RCC 7860 (cell line): ENCODE measurements around the gene SNX10.

Experiments used
- DNase-seq: peaks from one replicate; pipeline ENCODE4 v3.0.0-alpha.2; 2015; ENCODE audit warnings: low spot score
- FAIRE-seq: peaks from 2 replicates; lab custom pipeline; 2012; peaks lifted over from hg19 to GRCh38; lab: Jason Lieb, UNC

The SNX10 gene

DNA sequence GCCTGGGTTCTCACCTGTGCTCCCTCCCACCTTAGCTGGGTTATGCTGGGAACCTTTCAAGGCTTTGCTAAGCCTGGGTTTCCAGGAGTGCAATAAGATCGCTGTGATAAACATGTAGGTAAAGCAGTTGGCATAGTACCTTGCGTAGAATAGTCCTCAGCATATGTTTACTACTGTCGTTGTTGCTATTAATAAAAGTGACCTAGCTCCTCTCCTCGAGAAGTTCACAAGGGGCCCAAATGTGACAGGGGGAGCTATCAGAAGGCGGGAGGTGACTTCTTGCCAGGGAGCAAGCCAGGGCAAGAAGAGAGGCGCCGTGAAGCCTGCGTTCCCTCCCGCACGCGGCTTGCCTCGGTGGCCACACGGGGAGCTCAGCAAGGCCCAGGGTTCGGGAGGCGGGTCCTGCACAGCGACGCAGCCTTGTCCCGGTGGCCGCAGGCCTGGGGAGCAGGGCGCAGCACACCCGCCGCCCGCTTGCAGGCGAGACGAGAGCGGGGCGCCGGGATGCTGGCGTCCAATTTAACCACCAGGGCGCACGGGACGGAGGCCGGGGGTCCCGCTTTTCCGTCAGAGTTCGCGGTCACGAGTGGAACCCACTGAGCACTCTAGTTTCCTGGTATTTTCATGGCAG is 106.2 kb downstream of the SNX10 start:
- peak; percentile 54 for DNase-seq
- FAIRE-seq: no peak

DNA sequence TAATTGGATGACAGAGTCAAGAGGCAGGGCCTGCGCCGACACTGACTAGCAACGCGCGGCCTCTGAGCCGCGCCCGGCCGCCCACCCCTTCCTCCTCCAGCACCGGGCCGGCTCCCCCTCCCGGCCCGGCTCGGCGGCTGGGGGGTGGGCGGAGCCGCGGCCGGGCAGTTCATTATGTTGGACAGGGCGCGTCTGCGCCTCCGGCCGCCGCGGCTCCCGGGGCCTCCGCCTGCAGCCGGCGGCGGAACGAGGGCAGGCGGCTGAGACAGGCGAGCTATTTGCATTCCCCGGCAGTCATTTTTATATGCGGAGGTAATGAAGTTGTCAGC is 106.7 kb downstream of the SNX10 start:
- FAIRE-seq: no peak
- DNase-seq: peak; percentile 72

DNA sequence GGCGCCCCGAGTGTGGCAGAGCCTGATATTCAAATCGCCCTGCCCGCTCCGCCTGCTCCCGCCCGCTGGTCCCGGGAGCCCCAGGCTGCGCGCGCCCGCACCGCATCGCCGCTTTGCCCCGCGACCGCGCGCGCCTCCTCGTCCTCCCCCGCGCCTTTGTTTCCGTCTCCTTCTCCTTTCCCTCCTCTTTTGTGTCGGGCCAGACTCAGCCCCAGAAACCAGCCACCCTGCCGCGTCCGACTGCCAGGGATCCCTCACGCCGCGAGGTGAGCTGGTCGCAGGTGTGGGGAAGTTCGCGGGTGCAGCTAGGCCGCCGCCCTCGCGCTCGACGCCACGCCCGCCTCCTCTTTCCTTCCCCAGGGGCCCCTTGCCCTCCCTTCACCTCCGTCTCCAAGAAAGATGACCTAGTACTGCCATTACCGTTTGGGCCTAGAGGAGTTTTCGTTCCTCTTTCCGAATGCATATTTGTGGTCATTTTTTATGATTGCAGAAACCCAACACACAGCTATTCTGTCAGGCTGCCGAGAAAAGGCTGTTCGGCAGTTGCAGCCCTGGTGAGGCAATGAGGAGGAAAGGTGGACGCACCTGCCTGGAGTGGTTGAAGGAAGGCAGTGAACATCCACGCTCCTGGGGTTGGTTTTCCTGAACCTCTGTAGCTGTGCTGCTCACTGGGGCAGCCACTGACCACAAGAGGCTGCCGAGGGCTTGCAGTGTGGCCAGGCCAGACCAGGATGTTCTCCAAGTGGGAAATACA is 107.3 kb downstream of the SNX10 start:
- DNase-seq (peak; percentile 60), FAIRE-seq (no peak)

DNA sequence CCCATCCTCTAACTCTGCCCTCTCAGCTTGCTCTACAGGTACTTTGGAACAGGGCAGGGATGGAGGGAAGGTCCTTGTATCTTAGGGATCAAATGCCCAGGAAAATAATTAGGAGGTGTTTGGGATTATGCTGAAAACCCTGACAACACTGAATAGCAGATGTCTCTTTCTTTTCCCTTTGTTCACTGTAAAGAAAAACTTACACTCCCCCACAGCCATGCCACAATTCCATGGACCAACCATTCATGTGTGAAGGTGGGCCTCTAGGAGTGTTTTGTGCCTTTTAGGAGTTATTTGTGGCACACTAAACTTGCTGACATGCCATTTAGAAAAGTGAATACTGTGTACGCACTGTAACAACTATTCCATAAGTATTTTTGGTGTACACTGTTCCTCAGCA is 108.1 kb downstream of the SNX10 start:
- no peak for FAIRE-seq
- DNase-seq: no peak

DNA sequence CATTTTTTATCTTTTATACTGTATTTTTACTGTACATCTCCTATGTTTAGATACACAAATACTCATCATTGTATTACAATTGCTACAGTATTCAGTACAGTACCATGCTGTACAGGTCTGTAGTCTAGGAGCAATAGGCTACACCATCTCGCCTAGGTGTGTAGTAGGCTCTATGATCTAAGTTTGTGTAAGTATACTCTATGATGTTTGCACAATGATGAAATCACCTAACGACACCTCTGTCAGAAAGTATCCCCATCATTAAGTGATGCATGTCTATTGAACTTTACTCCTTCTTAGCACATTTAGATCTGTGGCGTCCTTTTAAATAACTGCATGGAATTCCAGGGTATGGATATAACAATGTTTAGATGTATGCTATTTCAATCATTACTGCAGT is 112.0 kb downstream of the SNX10 start:
- FAIRE-seq (no peak), DNase-seq (no peak)

DNA sequence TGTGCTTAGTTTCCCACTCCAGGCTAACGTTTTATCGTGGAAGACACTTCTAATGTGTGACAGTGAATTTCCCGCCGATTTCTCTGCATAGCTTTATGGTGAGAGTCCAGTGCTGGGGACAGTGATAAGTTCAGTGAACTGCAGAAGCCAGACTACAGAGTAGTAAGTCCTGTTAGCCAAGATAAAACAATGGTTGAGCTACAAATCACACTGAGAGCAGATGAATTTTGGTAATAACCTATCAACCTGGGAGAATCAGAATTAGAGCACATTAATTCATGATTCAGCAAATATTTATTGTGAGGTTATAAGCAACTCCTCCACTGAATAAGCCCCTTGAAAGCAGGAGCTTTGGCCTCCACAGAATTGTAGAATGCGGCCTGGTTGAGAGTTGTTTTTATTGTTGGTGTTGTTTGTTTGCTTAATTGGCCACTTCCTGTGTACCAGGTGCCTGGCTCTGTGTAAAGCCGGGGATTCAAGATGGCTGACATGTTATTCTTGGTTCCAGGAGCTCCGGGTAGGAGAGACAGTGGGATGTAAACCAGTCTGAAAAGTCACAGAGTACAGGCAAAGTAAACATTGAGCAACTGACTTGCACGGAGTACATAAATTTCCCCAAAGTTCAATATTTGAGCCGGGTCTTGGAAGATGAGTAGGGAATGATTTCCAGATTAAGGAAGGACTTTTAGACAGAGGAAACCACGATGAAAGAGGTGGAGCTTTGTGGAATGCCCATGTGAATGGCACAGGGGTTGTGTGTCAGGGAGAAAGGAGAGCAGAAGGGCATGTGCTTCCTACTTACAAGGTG is 112.7 kb downstream of the SNX10 start:
- FAIRE-seq (no peak), DNase-seq (no peak)

DNA sequence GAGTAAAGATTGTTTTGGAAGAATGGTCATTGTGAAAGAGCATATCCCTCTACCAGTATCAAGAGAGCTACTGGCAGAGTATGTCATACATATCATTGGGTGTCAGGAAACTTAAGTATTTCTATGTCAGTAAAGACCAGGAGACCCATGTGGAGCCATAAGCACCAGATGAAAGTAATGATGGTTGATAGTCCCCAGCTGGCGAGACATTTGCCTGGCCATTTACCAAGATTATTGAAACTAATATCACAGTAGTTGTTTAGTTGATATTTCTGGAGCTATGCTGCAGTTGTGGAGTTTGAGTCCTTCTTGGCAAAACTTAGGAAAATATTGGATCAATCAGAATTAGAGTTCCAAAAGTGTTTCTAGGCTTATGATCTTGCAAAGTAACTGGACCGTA is 114.8 kb downstream of the SNX10 start:
- DNase-seq (no peak), FAIRE-seq (no peak)

DNA sequence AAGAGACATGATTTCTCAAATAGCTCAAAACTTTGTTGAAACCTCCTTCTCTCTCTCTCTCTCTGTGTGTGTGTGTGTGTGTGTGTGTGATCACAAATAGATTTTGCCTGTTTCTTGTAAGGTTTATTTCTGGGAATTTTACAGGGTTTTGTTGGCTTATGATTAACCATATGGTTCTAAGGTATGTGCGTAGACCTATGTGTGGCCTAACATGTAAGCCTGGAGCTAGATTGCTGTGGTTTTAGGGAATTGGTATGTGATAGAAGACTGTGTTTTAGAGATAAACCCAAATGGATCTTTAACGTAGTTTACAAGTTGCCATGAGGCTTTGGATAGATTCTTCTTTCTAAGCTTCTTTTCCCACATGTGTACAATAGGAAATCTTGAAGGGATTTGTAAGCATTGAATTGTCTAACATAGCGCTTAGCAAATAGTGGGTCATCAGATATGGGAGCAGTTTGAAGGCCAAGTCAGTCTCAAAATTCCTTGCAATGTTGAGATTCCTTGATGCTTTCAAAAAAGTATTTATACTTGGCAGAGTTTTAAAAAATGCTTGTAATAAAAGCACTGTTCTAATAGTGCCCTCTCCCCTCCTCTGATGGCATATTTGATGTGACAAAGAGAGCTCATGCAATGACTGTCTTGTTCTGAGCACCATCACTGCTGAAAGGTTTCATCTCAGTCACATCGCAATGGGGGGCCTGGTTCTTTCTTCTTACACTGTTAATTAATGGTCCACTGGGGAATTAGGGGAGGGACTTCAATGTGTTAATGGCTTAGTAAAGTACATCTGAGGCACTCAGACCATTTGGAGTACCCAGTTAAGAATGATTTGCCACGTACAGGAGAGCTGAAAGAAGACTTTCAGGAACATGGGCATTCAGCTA is 118.2 kb downstream of the SNX10 start:
- FAIRE-seq (no peak), DNase-seq (peak; percentile 42)

DNA sequence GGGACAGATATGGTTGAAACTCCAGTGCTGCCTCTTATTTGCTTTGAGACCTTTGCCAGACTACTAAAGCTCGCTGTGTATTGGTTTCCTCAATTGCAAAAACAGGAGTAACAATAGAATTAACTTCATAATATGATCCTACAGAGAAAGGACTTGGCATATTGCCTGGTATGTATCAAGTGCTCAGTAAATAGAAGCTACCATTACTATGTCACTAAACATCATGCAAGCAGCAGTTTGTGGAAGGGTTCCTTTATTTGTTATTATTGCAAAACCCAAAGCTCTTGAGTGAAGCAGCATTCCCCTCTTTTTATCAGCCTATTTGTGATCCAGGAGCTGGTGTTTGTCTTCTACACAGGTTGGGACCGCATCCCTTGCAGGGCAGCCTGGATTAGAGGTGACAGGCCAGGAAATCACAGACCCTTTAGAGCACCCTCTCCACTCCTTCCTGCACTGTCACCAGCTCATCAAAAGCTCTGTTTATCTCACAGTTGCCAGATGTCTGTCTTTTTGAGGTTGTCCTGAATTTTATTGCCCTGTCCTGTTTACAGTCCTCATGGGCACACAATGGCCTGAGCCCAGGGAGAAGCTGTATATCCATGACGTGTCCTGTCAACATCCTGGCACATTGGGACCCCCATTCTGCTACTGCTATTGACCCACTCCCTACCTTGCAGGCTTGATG is 121.5 kb downstream of the SNX10 start:
- DNase-seq: no peak
- FAIRE-seq: no peak

DNA sequence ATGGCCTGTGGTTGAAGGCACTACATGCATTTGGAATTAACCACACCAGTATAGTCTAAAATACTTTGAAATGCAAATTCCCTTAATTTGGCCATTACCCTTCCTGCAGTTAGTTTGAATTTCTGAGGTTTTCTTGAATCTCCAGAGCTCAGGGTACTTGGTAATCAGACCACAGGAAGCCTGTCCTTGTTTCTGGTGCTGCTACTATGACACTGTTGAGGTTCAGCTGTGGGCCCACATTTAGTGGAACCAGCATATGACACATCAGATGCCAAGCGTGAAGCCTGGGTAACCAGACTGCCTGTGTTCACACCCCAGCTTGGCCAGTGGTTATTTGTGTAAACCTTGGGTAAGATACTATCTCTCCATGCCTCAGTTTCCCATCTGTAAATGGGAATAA is 124.3 kb downstream of the SNX10 start:
- FAIRE-seq (no peak), DNase-seq (no peak)

DNA sequence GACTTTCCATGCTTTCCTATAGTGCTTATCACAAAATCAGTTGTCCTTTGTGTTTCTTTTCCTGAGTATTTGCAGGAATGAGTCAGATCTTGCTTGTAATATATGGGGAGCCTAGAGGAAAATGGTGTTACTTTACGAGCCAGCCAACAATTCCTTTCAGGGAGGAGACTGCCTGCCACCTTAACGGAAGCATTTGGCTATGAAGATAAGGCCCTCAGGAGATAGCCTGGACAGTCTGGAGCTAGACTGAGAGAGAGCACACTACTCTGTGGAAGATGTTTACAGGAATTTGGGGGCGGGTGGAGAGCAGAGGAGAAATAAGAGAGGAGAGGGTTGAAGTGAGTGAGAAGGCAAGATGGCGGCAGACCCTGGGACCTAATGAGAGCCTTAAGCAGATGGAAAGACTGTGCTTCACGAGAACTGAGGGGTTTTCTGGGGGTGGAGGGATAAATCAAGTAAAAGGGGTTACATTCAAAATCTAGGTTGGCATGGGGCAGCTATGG is 126.3 kb downstream of the SNX10 start:
- no peak for DNase-seq
- no peak for FAIRE-seq

DNA sequence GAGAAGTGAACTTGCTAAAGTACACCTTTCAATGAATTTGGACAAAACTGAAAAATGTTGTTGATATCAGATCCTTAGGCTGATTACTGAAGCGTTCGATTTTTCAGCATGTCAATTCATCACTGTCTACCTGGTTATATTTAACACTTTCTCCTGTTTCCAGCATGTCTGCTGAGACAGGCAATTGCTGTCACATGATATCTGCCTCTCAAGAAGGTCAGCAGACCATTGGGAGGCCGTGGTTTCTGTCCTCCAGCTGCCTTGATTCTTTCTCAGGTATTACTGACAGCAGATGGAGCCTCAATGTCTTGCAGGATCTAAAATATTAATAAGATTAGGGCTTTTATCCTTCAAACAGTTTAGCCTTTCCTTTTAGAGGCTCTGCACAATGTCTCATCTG is 127.5 kb downstream of the SNX10 start:
- DNase-seq (no peak), FAIRE-seq (no peak)

DNA sequence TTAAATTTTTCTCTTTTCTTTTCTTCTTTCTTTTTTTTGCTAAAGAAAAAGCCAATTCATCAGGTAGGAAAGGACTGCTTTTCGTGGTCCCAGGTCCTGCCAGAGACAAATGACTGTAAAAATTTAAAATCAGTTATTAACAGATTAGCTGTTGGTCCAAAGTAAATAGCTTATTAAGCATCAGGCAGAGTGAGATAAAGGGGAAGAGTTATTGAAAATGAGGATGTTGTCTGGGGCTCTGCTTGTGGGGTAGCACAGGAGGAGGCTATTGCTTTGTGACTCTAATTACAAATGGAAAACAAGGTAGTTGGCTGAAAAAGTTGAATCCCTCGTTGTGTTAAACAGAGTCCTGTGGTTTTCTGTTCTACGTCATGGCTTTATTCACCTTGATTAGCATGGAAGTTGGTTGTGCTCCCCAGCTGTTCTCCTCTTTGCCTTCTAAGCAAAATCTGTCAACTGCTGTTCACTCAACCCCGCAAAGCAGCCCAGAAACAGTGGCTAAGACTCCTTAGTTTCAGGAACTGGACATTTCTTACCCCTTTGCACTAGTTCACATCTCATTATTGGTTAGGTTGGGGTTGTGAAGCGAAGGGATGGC is 128.9 kb downstream of the SNX10 start:
- FAIRE-seq: no peak
- no peak for DNase-seq

DNA sequence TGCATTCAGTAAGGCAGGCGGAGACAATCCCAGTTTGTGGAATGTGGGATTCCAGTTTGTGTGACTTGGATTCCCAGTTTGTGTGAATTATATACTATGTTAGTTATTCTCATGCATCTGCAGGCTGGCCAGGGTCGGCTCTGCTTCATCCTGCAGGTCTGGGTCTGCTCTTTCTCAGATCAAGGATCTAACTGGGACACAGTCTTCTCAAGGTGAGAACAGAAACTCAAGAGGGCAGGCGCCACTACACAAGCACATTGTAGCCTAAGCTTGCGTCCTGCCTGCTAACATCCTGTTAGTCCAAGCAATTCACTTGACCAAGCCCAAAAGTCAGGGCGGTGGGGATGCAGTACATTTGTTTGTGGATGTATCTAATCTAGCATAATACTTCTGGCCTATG is 131.1 kb downstream of the SNX10 start:
- FAIRE-seq: no peak

DNA sequence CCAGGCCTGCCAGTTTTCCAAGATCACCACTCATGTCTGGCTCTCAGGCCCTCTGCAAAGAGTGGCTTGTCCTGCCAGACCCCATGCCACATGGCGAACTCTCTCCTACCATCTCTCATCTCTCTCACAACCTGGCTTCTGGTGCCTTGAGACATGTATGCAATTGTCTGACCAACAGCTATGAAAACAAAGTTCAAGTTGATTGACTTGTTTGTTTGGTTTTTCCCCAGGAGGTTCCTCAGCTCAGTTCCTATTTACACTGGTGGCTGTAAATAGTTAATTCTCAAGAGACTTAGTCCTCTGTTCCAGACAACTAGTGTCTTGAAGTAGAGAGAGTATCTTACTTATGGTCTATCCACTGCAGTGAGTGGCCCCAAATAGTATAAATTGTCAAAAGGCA is 131.8 kb downstream of the SNX10 start:
- DNase-seq: no peak
- FAIRE-seq: no peak

More for the DNA sequence above, 131.1 kb downstream of the SNX10 start:
- no peak for DNase-seq
